ENCODE results near the gene MAGOHB. TPM values are rescaled to one million over a fixed set of nuclear protein-coding genes. Genes with fewer than 3 reads are reported as not detected.
"Not testable (repeated sequence)": the region's sequence is repeated elsewhere in the genome, so short reads cannot be mapped to it uniquely, and the experiment has no call there.

Gene MAGOHB
- total and polyA plus RNA-seq, 2 experiments from 2014 or later: 14.2 to 57.6 TPM

- Histone ChIP-seq H3K27ac (no peak overlapping the region), H3K36me3 (peaks cover 17% of the 10 kb centered on the region), H3K4me3 (no peak overlapping the region), H3K9me3 (ENCODE audit: low read depth) (no peaks in the 10 kb centered on the region), H3K4me1 (ENCODE audit: low read depth) (no peaks in the 10 kb centered on the region), H3K27me3 (no peaks in the 10 kb centered on the region)
- no peak for TF ChIP-seq CTCF (IDR thresholded peaks at IDR 0.05; ENCODE audit: low read depth, low read length)
- DNase-seq (ENCODE audit: low read depth in 1 of 2, low spot score in 1 of 2): no peak
These were observed 12.4 kb downstream of the MAGOHB start for GRCh38 chr12:10600988-10601387.

GRCh38 chr12:10595881-10596280 lies 17.5 kb downstream of the MAGOHB start:
- no peaks in the 10 kb centered on the region for H3K9me3 ChIP-seq (ENCODE audit: low read depth)
- H3K4me1 ChIP-seq (ENCODE audit: low read depth): no peaks in the 10 kb centered on the region
- TF ChIP-seq CTCF (IDR thresholded peaks at IDR 0.05; ENCODE audit: low read depth, low read length): no peak
- no peak overlapping the region for H3K4me3 ChIP-seq
- no peak overlapping the region for H3K27ac ChIP-seq
- peaks cover 10% of the 10 kb centered on the region for H3K36me3 ChIP-seq
- no peaks in the 10 kb centered on the region for H3K27me3 ChIP-seq
- DNase-seq (ENCODE audit: low read depth in 1 of 2, low spot score in 1 of 2): no peak

GRCh38 chr12:10590966-10591365 lies 22.4 kb downstream of the MAGOHB start:
- Histone ChIP-seq H3K9me3 (ENCODE audit: low read depth) (no peaks in the 10 kb centered on the region), H3K27me3 (no peaks in the 10 kb centered on the region), H3K4me3 (no peak overlapping the region), H3K4me1 (ENCODE audit: low read depth) (no peaks in the 10 kb centered on the region), H3K27ac (no peak overlapping the region), H3K36me3 (peaks cover 7% of the 10 kb centered on the region)
- no peak for TF ChIP-seq CTCF (IDR thresholded peaks at IDR 0.05; ENCODE audit: low read depth, low read length)
- no peak for DNase-seq (ENCODE audit: low read depth in 1 of 2, low spot score in 1 of 2)

GRCh38 chr12:10584415-10584814 lies 29.0 kb downstream of the MAGOHB start:
- Histone ChIP-seq H3K4me1 (ENCODE audit: low read depth) (no peaks in the 10 kb centered on the region), H3K9me3 (ENCODE audit: low read depth) (no peaks in the 10 kb centered on the region), H3K4me3 (no peak overlapping the region), H3K27ac (no peak overlapping the region), H3K27me3 (no peaks in the 10 kb centered on the region), H3K36me3 (peaks cover 9% of the 10 kb centered on the region)
- no peak for DNase-seq (ENCODE audit: low read depth in 1 of 2, low spot score in 1 of 2)
- TF ChIP-seq CTCF (IDR thresholded peaks at IDR 0.05; ENCODE audit: low read depth, low read length): no peak

- H3K4me1 ChIP-seq (ENCODE audit: low read depth): no peaks in the 10 kb centered on the region
- H3K36me3 ChIP-seq: peaks cover 7% of the 10 kb centered on the region
- H3K4me3 ChIP-seq: no peak overlapping the region
- DNase-seq (ENCODE audit: low read depth in 1 of 2, low spot score in 1 of 2): no peak
- H3K27ac ChIP-seq: no peak overlapping the region
- no peak for TF ChIP-seq CTCF (IDR thresholded peaks at IDR 0.05; ENCODE audit: low read depth, low read length)
- H3K9me3 ChIP-seq (ENCODE audit: low read depth): no peaks in the 10 kb centered on the region
- H3K27me3 ChIP-seq: no peaks in the 10 kb centered on the region
These were observed 30.7 kb downstream of the MAGOHB start for GRCh38 chr12:10582704-10583103.

GRCh38 chr12:10582133-10582532 lies 31.3 kb downstream of the MAGOHB start:
- not testable (repeated sequence) for H3K27ac ChIP-seq

More at GRCh38 chr12:10582133-10582532, 31.3 kb downstream of the MAGOHB start:
- H3K4me1 ChIP-seq (ENCODE audit: low read depth); H3K9me3 ChIP-seq (ENCODE audit: low read depth); H3K36me3 ChIP-seq; DNase-seq (ENCODE audit: low read depth in 1 of 2, low spot score in 1 of 2); H3K4me3 ChIP-seq; H3K27me3 ChIP-seq: not testable (repeated sequence)
